C4-2B (cell line): ENCODE results near the gene GRK5.

Source experiments
- H3K27ac ChIP-seq: fragments of 450-650 bp; 2 replicates; pipeline ENCODE4 v1.5.1; 2017
- CTCF ChIP-seq: fragments of 450-650 bp; conservative IDR thresholded peaks from 2 replicates; pipeline ENCODE4 v1.5.1; 2017; ENCODE audit warnings: mild to moderate bottlenecking
- ZFX ChIP-seq: fragments of 450-650 bp; IDR thresholded peaks from 2 replicates; pipeline ENCODE4 v1.6.1; 2017

The GRK5 gene

GRCh38 chr10:119282446-119282845 lies 75.1 kb downstream of the GRK5 start:
- no peak overlapping the region for H3K27ac ChIP-seq
- TF ChIP-seq CTCF (no peak), ZFX (no peak)

- H3K27ac ChIP-seq: no peak overlapping the region
- TF ChIP-seq CTCF (no peak), ZFX (no peak)
These were observed 76.0 kb downstream of the GRK5 start for GRCh38 chr10:119283387-119283786.

GRCh38 chr10:119283818-119284217 lies 76.4 kb downstream of the GRK5 start:
- TF ChIP-seq ZFX (no peak), CTCF (no peak)
- no peak overlapping the region for H3K27ac ChIP-seq

- no peak overlapping the region for H3K27ac ChIP-seq
- no peak for TF ChIP-seq ZFX
- no peak for TF ChIP-seq CTCF
These were observed 77.3 kb downstream of the GRK5 start for GRCh38 chr10:119284679-119285096.

GRCh38 chr10:119285495-119286267 lies 78.3 kb downstream of the GRK5 start:
- no peak overlapping the region for H3K27ac ChIP-seq
- TF ChIP-seq ZFX: no peak
- TF ChIP-seq CTCF: no peak

- TF ChIP-seq ZFX: no peak
- no peak for TF ChIP-seq CTCF
- no peak overlapping the region for H3K27ac ChIP-seq
These were observed 79.1 kb downstream of the GRK5 start for GRCh38 chr10:119286516-119286915.

GRCh38 chr10:119286983-119287633 lies 79.7 kb downstream of the GRK5 start:
- TF ChIP-seq CTCF: no peak
- TF ChIP-seq ZFX: no peak
- no peak overlapping the region for H3K27ac ChIP-seq
